ENCODE data around the gene CD300C. TPM values are rescaled to one million over a fixed set of nuclear protein-coding genes. Genes with fewer than 3 reads are reported as not detected.
A peak's percentile ranks its signal among the peaks of the same experiment; 100 is the strongest.
"Not testable (repeated sequence)": the region's sequence is repeated elsewhere in the genome, so short reads cannot be mapped to it uniquely, and the experiment has no call there.

CD300C gene
- polyA plus RNA-seq (2014; cell fraction: cytosol; rRNA removed): not detected in 2 replicates
- not detected in 2 replicates for polyA plus RNA-seq (2014; cell fraction: nucleus; rRNA removed)

GRCh38 chr17:74545843-74546230 lies at the start of gene CD300C:
TSS of gene CD300C (minus strand) at chr17:74546115. CDS start at chr17:74545782, 333 bp downstream.
- no peak for DNase-seq (ENCODE audit: low spot score)

DNA sequence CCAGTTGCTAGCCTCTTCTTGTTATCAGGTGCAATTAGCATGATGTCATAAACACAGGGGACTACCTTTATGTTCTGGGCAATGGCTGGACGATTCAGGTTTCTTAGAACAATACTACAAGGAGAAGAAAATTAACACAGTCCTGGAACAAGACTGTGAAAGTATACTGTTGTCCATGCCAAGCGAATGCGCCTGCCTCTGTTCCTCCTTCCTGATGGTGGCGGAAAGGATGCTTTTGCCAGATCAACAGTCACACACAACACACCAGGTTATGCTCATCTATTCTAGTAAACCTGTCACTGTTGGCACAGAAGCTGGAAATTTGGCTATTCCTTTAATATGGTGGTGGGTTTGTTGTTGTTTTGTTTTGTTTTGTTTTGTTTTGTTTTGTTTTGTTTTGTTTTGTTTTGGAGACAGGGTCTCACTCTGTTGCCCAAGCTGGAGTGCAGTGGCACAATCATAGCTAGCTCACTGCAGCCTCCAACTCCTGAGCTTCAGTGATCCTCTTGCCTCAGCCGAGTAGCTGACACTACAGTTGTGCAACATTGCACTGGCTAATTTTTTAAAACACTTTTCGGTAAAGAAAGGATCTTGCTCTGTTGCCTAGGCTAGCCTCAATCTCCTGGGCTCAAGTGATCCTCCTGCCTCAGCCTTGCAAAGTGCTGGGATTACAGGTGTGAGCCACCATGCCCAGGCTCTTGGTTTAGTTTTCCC lies 49.3 kb upstream of the CD300C start:
- no peak for DNase-seq (ENCODE audit: low spot score)

DNA sequence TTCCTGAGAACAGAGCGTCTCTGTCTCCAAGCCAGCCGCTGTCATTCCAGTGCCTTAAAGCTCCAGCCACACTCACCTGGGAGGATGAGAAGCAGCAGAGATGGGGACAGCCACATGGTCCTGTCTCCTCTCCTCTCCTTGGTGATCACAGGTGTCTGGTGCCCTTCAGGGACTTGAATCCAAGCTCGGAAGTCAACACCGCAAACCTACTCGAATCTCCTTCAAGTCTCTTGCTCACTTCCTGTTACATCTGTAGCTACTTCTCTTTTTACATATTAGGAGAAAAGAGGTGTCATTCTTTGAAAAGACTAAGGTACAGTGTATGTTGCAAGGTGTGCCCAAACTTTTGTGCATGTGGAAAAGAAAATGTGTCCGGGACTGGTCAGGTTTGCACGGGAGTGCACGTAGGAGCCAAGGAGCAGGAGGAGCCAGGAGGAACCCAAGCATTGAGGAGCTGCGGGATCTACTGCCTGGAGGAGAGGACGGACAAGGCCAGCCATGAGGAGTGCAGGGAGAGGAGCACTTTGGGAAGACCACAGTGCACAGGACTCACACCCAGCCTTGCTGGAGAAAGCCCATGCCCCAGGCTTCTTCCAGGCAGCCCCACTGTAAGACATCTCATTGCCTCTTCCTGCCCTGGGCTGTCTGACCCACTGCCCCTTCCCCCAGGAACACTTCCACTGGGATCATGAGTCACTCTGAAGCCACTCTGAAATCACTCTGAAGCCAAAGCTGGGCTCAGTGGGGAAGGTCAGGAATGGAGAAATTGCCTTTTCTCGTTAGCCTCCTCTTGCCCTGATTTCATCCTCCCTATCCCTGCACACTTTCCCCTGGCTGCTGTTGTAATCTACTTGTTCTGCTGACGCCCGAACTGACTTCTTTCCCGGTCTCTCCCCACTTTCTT lies 46.4 kb upstream of the CD300C start, which contains the start of gene CD300LD:
TSS of gene CD300LD (minus strand) at position 197 of the 904 bp plus-strand sequence. CDS start at position 116, 81 bp downstream.
- no peak for DNase-seq (ENCODE audit: low spot score)

- DNase-seq (ENCODE audit: low spot score): no peak
Observed at GRCh38 chr17:74591503-74591902, 45.6 kb upstream of the CD300C start.

DNA sequence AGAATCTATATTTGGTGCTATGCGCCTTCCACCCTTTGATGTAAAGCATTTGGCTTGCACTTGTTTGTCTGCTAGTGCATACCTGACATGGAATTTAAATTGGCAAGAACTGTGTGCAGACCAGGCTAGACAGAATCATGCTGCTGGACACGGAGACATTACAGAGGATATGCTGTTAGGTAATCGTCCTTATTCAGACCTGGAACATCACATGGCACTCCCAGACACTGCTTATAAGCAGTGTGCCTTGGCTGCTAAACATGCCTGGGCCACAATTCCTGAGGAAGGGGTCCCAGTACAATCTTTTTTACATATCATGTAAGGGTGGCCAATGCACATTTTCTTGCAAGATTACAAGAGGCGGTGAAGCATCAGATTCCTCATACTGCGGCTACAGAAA lies 39.8 kb upstream of the CD300C start:
- DNase-seq (ENCODE audit: low spot score): no peak

DNA sequence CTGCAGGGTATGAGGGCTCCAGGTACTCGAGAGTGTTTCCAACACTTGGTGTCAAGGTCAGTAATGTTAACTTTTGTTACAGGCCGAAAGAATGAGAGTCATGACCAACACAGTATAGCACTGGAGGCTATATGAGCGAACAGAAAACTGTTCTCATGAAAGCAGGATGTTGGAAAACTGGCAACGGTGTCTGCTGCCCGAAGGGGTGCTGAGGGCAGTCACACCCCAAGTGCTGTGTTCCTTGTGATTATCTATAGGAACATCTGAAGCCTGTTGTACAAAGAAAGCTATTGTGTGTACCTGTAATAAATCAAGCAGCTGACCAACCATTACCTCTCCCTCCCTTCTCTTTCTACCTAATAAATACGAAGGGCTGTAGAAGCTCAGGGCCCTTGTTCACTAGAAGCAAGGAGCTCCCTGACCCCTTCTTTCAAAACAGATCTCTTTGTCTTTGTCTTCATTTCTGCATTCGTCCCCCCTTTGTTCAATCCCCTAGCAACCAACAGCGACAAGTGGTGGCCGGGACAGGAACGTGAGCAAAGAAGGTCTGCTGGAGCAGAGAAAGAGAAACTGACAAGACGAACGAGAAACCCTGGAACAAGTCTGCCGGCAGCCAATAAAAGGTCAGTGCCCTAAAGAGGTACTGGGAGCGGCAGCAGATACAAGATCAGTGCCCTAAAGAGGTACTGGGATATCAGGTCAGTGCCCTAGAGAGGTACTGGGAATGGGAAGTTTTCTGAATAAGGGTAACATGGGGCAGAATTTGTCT lies 38.6 kb upstream of the CD300C start:
- no peak for DNase-seq (ENCODE audit: low spot score)

DNA sequence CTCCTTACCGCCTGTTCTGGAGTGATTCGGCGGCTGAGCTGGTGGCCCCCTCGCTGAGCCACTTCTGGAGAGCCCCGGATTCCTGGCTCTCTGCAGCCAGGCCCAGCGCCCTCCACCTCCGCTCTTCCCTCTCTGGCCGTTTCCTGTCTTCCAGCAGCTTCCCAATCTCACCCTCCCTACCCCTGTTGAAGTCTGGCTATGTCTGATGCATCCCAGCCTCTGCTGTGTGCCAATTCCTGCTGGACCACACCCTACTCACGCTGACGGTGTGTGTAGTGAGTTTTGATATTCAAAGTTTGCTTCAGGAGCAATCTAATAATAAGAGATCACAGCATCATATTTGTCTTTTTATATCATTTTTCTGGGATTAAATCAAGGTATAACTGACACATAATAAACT lies 36.7 kb upstream of the CD300C start:
- no peak for DNase-seq (ENCODE audit: low spot score)

GRCh38 chr17:74579900-74580299 lies 34.0 kb upstream of the CD300C start:
- DNase-seq (ENCODE audit: low spot score): no peak

DNA sequence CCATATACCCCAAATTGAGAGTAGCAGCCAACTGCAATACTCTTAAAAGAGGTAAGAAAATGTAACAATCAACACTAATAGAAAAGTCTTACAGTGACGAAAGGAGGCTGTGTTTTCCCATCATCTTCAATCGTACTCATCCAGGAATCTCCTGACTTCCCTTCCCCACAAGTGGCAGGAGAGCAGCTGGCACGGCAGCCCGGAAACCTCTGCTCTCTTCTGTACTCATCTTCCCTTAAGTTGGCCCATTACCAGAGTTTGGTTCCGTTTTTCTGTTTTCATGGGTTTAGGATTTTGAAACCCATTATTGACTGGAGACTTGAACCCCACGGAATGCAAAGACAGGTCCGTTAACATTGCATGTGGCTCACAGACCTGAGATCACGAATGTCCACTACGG lies 33.1 kb upstream of the CD300C start:
- no peak for DNase-seq (ENCODE audit: low spot score)

DNA sequence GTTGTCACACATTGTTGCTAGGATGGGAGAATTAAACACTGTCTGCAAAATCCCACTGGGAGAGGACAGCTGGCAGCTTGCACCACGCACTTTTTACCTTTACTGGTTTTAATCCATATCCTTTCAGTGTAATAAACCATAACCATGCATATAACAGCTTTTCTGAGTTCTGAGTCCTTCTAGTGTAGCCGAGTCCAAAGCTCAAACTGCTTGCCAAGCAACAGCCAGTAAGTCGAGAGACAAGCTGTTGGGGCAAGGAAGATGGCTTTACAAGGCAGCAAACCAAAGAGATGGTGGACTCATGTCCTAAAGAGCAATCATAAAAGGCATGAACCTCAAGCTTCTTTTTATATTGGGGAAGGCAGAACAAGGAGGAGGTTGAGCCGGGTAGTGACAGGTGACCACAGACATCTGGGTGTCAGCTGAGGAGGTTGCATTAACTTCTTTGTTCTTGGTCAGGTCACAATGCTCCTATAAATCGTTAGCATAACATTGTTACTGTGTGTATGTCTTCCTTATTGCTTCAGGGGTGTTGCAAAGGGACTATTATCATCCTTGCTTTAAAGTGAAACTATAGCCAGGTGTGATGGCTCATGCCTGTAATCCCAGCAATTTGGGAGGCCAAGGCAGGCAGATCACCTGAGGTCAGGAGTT lies 28.7 kb upstream of the CD300C start:
- no peak for DNase-seq (ENCODE audit: low spot score)

- not testable (repeated sequence) for DNase-seq (ENCODE audit: low spot score)
Observed at GRCh38 chr17:74573635-74574034, 27.7 kb upstream of the CD300C start.

- no peak for DNase-seq (ENCODE audit: low spot score)
Observed at GRCh38 chr17:74573169-74573568, 27.3 kb upstream of the CD300C start.

DNA sequence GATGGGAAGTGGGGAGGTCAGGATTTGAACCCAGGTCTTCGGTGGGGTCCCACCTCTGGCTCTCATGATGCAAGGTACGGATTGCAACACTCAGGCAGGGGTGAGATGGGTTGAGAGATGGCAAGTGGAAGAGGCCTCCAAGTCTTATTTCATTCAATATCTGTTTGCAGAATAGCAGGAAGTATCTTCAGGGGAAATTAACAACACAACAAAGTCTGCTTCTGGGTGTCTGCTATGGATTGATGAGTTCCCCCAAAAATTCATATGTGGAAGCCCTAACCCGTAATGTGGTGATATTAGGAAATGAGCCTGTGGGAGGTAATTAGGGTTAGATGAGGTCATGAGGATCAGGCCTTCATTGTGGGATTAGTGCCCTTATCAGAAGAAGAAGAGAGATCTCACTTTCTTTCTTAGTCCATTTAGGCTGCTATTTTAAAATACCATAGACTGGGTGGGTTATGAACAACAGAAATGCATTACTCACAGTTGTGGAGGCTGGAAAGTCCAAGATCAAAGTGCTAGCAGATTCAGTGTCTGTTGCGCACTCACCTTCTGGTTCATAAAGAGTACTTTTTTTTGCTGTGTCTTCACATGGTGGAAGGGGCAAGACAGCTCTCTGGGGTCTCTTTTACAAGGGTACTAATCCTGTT lies 25.8 kb upstream of the CD300C start:
- DNase-seq (ENCODE audit: low spot score): no peak

GRCh38 chr17:74569020-74570003 lies 23.4 kb upstream of the CD300C start:
- DNase-seq (ENCODE audit: low spot score): no peak

- no peak for DNase-seq (ENCODE audit: low spot score)
Observed at GRCh38 chr17:74568106-74568873, 22.4 kb upstream of the CD300C start.

DNA sequence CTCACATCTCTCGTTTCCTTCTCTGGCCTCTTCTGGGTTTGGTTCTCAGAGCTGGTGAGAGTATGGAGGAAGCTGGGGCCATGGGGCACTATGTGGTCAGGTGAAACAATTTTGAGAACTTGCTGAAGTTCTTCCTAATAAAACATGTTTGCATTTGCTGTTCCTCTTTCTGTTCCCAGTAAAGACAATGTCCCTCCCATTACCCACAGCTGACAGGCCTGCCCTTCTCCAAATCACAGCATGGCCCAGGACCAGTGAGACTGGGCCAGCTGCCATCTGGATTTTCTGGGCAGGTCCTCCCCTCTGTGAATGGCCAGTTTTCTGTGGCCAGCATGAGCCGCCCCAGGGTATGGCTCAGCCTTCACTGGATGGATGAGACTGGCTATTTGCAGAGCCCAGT lies 21.5 kb upstream of the CD300C start, which contains the start of gene CD300H:
TSS of gene CD300H (minus strand) at position 113 of the 400 bp plus-strand sequence.
- DNase-seq (ENCODE audit: low spot score): no peak

- DNase-seq (ENCODE audit: low spot score): peak; percentile 42
Observed at GRCh38 chr17:74566132-74566753, 20.3 kb upstream of the CD300C start.

DNA sequence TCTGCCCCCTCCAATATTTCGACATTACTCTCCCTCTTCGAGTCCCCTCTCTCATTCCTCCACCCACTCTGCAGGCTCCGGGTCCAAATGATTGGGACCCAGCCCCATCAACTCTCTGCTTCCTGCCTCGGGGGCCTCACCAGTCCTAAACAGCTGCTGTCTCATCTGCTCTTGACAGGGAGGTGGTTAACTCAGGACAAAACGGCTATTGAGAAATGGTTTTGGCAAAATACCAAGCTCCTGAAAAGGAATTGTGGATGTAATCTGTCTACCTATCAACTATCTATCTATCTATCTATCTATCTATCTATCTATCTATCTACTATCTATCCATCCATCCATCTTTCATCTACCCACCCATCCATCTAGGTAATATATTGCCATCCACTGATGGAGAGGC lies 19.2 kb upstream of the CD300C start:
- no peak for DNase-seq (ENCODE audit: low spot score)
